GM23338 (cell line): Measurements from ENCODE around the gene AGTR1.

Experiments used
- CREB1 ChIP-seq: fragments of 250-450 bp; sonication (Bioruptor Pico); IDR thresholded peaks from 2 replicates; pipeline ENCODE4 v1.5.0; 2020; ENCODE audit warnings: low read depth, mild to moderate bottlenecking, moderate library complexity
- ETS1 ChIP-seq: IDR thresholded peaks from 2 replicates; pipeline ENCODE4 v1.6.1; 2016; ENCODE audit warnings: antibody characterized with exemption
- EZH2 ChIP-seq: fragments of 200-600 bp; sonication (generic); IDR thresholded peaks from one replicate; pipeline ENCODE4 v1.8.0; 2017; ENCODE audit warnings: antibody characterized with exemption, mild to moderate bottlenecking, low read depth; ENCODE audit not compliant: unreplicated experiment
- EZH2phosphoT487 ChIP-seq: fragments of 200-600 bp; sonication (generic); IDR thresholded peaks from one replicate; pipeline ENCODE4 v1.8.1; 2018; ENCODE audit warnings: antibody characterized with exemption; ENCODE audit not compliant: unreplicated experiment
- JUNB ChIP-seq: IDR thresholded peaks from one replicate; pipeline ENCODE4 v1.6.1; 2016; ENCODE audit warnings: antibody characterized with exemption; ENCODE audit not compliant: unreplicated experiment
- NANOG ChIP-seq: IDR thresholded peaks from 2 replicates; pipeline ENCODE4 v1.6.1; 2016; ENCODE audit warnings: antibody characterized with exemption, borderline replicate concordance
- POLR2AphosphoS5 ChIP-seq: IDR thresholded peaks from 2 replicates; pipeline ENCODE4 v1.6.1; 2016; ENCODE audit warnings: antibody characterized with exemption, low read depth
- REST ChIP-seq: IDR thresholded peaks from one replicate; pipeline ENCODE4 v1.6.1; 2018; ENCODE audit warnings: antibody characterized with exemption; ENCODE audit not compliant: unreplicated experiment
- STAT1 ChIP-seq: IDR thresholded peaks from one replicate; pipeline ENCODE4 v1.6.1; 2016; ENCODE audit warnings: antibody characterized with exemption; ENCODE audit not compliant: unreplicated experiment
- ZNF114 ChIP-seq: fragments of 250-450 bp; sonication (Bioruptor Pico); IDR thresholded peaks from 2 replicates; pipeline ENCODE4 v1.5.0; 2020; ENCODE audit warnings: mild to moderate bottlenecking, moderate library complexity
- ZNF462 ChIP-seq: fragments of 250-450 bp; sonication (Bioruptor Pico); IDR thresholded peaks from 2 replicates; pipeline ENCODE4 v1.5.0; 2020; ENCODE audit warnings: mild to moderate bottlenecking, moderate library complexity
- TF ChIP-seq, protein P1 (sequence below), 2 experiments: fragments of 200-600 bp in 1 of 2; sonication (generic) in 1 of 2; conservative IDR thresholded peaks; 2 replicates each; pipeline versions ENCODE4 v1.5.1 to v1.6.1; 2016 to 2017; ENCODE audit warnings: antibody characterized with exemption in 2 of 2, low read depth in 2 of 2, mild to moderate bottlenecking in 2 of 2, moderate library complexity in 1 of 2

DNA sequence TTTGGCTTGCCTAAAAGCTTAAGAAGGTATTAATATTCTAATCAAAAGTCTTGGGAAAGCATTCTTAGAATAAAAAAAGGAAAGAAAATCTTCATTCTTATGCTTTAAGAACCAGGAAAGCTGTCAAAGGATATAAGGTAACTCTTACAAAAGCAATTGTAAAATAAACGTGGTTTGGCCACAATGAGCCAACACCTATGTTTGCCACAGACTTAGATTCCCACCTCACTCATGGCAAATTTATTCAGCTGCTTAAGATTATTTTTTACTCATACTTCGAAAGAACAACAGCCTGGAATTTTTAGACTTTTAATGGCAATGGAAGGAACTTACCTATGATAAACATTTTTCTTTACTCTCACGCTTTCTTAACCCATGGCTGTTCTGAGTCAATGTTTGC lies 38.4 kb downstream of the AGTR1 start:
- TF ChIP-seq EZH2 = no peak
- TF ChIP-seq CREB1 (CRISPR knock-in tag) = no peak
- no peak for TF ChIP-seq EZH2phosphoT487
- TF ChIP-seq, protein P1, sequence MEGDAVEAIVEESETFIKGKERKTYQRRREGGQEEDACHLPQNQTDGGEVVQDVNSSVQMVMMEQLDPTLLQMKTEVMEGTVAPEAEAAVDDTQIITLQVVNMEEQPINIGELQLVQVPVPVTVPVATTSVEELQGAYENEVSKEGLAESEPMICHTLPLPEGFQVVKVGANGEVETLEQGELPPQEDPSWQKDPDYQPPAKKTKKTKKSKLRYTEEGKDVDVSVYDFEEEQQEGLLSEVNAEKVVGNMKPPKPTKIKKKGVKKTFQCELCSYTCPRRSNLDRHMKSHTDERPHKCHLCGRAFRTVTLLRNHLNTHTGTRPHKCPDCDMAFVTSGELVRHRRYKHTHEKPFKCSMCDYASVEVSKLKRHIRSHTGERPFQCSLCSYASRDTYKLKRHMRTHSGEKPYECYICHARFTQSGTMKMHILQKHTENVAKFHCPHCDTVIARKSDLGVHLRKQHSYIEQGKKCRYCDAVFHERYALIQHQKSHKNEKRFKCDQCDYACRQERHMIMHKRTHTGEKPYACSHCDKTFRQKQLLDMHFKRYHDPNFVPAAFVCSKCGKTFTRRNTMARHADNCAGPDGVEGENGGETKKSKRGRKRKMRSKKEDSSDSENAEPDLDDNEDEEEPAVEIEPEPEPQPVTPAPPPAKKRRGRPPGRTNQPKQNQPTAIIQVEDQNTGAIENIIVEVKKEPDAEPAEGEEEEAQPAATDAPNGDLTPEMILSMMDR (conservative IDR thresholded peaks at IDR 0.05; ENCODE audit: low read depth in 2 of 2) = no peak
- TF ChIP-seq POLR2AphosphoS5 = no peak
- TF ChIP-seq NANOG = no peak
- TF ChIP-seq REST = no peak
- no peak for TF ChIP-seq ETS1
- no peak for TF ChIP-seq JUNB
- no peak for TF ChIP-seq ZNF114 (CRISPR knock-in tag)
- no peak for TF ChIP-seq STAT1
- TF ChIP-seq ZNF462 = no peak
